HG03575 (cell line): ENCODE data around the gene ARPC1A.
"Not testable (repeated sequence)": the region's sequence is repeated elsewhere in the genome, so short reads cannot be mapped to it uniquely, and the experiment has no call there.

ENCODE experiments used
- ATAC-seq: cut with Tn5 transposase; IDR thresholded peaks from one replicate; pipeline ENCODE4 v1.9.1; 2021; ENCODE audit not compliant: unreplicated experiment, insufficient number of reproducible peaks, low FRiP score; ENCODE audit errors: extremely low read depth

The ARPC1A gene

DNA sequence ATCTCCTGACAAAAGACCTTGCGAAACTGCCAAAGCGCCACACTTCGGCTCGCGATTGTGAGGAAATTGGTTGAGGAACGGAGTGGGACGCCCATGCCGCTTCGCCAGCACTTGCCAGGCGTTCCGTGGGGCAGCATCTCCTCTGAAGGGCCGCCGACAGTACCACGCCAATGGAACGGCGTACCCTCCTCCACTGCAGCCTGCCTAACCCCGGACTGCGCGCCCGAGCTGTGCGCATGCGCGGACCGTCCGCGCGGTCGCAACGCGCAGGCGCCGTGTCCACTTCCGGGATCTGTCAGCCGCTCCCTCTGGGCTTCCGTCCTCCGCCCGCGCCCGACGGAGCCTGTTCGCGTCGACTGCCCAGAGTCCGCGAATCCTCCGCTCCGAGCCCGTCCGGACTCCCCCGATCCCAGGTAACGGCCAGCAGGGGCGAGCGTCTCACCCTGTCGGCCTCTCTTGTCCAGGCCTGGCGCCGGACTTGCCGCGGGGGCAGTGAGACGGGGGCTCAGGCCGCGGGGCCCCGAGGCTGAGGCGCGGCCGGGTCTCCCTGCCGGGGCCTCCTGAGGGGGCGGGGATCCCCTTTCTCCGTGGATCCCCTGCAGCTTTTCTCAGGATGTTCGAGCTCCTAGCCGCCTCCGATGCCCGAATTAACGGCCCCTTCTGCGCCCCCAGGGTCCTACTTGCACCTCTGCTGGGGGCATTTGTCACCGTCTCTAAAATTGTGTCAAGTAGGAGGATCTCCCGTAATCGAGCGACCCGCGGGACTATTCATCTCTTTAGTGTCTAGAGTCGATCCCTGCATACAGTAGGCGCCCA is at the start of gene ARPC1A:
Gene ARPC1A, plus strand, starts transcription at position 307 of the 816 bp plus-strand sequence. CDS start 7,456 bp downstream, outside the sequence.
- no peak for ATAC-seq

- no peak for ATAC-seq
Measured at GRCh38 chr7:99278180-99278579, 47.5 kb upstream of the ARPC1A start.

- not testable (repeated sequence) for ATAC-seq
Measured at GRCh38 chr7:99284165-99284564, 41.5 kb upstream of the ARPC1A start.

DNA sequence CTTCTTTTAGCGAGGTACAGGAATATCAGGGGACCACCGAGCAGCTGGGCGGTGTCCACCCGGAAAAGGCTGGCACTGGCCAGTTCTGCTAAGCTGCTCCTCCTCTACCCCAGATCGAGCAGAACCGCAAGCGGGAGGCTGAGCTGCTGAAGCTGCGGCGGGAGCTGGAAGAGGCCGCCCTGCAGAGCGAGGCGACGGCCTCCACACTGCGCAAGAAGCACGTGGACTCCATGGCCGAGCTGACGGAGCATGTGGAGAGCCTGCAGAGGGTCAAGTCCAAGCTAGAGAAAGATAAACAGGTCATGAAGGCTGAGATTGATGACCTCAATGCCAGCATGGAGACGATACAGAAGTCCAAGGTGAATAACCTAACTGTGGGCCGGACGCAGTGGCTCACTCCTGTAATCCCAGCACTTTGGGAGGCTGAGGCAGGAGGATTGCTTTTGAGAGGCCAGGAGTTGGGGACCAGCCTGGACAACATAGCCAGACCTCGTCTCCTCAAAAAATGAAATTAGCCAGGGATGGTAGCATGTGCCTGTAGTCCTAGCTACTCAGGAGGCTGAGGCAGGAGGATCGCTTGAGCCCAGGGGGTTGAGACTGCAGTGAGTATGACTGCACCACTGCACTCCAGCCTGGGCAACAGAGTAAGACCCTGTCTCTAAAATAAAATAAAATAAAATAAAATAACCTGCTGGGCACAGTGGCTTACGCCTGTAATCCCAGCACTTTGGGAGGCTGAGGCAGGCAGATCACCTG is 37.7 kb upstream of the ARPC1A start:
- ATAC-seq = no peak

DNA sequence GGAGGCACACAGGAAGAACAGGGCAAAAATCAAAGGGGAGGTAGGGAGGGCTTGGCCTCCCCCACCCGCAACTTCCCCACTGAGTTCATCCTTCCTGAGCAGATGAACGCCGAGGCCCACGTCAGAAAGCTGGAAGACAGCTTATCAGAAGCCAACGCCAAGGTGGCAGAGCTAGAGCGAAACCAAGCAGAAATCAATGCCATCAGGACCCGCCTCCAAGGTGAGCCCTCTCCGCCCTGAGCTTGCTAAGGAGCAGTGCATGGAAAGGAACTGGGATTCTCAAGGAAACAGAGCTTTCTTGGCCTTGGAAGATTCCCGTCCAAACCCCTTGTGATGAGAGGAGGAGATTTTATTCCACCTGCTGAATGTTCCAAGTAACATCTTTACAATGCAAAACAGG is 36.5 kb upstream of the ARPC1A start:
- no peak for ATAC-seq

DNA sequence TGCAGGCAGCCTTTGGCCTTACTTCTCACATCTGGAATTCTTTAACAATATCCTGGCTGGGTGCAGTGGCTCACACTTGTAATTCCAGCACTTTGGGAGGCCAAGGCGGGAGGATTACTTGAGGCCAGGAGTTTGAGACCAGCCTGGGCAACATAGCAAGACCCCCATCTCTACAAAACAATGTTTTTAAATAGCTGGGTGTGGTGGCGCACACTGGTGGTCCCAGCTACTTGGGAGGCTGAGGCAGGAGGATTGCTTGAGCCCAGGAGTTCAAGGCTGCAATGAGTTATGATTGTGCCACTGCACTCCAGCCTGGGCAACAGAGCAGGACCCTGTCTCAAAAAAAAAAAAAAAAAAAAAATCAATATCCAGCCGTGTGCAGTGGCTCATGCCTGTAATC is 35.5 kb upstream of the ARPC1A start:
- ATAC-seq = not testable (repeated sequence)

DNA sequence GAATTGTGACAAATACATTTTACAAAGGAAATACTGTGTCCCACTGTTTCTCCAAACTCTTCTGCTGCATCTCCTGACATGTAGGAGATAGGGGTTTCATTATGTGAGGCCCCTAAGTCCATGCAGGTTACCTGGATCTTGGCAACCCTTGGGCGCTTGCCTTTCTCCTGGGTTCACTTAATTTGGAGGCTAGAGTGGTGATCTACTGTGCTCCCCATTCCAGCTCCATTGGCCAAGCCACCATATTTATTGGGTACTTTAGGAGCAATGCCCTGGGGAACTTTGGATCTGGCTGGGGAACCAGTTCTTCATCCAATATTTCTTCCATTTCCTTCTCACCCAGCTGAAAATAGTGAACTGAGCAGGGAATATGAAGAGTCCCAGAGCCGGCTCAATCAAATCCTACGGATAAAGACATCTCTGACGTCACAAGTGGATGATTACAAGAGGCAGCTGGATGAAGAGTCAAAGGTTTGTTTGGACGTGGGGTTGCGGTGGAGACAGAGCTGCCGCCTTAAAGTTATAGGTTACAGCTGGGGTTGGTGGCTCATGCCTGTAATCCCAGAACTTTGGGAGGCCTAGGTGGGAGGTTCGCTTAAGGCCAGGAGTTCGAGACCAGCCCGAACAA is 34.6 kb upstream of the ARPC1A start:
- no peak for ATAC-seq

- no peak for ATAC-seq
Measured at GRCh38 chr7:99292127-99292526, 33.6 kb upstream of the ARPC1A start.

DNA sequence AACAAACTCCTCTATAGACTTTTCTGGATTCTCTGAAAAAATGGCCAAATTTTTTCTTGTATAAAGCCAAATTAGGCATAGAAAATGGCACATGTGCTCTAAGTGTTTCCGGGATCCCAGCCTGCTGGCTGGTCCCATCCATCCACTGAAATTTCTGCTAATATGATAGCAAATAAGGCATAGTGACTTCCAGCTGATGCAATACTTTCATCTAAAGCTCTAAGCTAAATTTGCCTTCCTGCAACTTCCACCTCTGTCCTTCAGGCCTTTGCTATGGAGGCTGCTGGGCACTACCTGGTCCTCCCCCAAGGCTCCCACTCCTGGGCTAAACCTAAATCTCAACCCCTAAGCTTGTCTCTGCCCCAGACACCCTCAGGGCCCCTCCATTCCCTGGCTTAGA is 32.5 kb upstream of the ARPC1A start:
- ATAC-seq = no peak

GRCh38 chr7:99293650-99294049 is 32.0 kb upstream of the ARPC1A start:
- no peak for ATAC-seq

DNA sequence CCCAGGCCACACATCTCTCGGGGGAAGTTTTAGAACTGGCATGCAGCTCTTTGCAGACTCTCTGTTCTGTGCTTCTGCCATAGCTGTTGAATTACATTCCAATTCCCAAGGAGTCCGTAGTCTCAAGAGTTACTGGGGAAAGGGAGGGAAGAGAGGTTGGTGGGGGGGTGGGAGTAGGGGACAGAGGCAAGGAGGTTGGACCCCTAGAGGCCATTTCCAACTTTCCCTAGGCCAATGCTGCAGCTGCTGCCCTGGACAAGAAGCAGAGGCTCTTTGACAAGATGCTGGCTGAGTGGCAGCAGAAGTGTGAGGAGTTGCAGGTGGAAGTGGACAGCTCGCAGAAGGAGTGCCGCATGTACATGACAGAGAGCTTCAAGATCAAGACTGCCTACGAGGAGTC is 29.2 kb upstream of the ARPC1A start:
- no peak for ATAC-seq

GRCh38 chr7:99301496-99301895 is 24.2 kb upstream of the ARPC1A start:
- ATAC-seq = no peak

- no peak for ATAC-seq
Measured at GRCh38 chr7:99305473-99306260, 20.0 kb upstream of the ARPC1A start.

DNA sequence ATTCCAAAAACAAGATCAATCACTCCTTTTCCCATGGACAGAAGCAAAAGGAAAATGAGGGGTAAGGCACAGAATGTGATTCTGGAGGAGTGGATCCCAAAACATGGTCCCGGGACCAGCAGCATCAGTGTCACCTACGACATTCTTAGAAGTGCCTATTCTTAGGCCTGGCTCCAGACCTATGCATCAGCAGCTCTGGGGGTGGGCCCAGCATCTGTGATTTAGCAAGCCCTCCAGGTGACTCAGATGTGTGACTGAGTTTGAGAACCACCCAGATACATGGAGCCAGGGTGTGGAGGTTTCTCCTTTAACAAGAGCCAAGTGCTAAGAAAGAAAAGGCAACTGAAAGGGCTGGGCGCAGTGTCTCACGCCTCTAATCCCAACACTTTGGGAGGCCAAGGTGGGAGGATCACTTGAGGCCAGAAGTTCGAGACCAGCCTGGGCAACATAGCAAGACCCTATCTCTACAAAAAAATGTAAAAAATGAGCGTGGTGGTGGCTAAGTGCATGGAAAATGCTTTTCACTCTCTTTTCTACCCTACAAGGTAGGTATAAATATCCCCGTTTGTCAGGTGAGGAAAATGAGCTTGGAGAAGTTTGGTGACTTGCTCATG is 17.1 kb upstream of the ARPC1A start:
- no peak for ATAC-seq

DNA sequence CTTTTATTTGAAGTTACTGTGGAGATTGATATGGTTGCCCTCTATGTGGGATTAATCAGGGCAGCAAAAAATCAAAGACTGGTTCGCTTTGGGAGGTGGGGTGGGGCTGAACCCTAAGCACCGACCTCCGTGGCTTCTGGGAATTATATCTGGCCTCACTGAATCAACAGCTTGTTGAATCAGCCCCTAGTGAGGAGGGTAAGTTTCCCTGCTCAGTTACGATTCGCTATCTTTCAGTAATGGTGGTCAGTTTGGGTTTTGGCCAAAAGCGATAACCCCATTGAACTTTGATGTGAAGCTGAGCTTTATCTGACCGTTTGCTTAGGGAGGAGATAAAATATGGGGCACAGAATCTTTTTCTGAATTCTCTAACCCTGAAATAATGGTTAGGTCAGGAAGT is 16.6 kb upstream of the ARPC1A start:
- no peak for ATAC-seq

- no peak for ATAC-seq
Measured at GRCh38 chr7:99310004-99310403, 15.7 kb upstream of the ARPC1A start.

- ATAC-seq = no peak
Measured at GRCh38 chr7:99311702-99312101, 14.0 kb upstream of the ARPC1A start.

DNA sequence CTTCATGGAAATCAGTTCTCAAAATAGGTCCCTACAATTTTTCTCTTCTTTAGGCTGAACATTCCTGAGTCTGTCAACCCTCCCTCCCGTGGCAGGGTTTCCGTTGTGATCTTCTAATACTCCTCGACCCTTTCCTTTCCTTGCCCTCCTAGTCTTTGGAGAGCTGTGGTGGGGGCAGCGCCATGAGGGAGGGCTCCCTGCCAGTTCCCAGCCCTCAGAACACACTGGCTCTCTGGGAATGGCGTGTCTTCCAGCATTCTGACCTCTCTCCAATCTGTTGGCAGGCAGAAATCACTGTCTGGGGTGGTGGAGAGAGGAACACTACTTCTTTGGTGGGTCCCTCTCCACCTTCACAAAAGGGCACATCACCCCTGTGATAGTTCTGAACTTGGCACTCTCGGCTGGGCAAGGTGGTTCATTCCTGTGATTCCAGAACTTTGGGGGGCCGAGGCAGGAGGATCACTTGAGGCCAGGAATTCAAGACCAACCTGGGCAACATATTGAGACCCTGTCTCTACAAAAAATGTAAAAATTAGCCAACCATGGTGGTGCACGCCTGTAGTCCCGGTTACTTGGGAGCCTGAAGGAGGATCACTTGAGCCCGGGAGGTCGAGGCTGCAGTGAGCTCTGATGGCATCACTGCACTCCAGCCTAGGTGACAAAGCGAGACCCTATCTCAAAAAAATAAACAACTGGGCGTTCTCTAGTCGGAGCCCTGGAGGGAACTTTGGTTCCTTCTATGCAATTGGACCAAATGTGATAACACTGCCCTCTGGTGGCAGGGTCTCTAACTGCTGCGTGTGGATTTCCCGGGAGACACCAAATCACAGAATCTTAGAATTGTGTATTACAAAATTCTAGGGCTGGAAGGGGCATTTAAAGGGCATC is 13.1 kb upstream of the ARPC1A start:
- no peak for ATAC-seq
